Heart right ventricle (tissue), 16 donors: ENCODE measurements around the gene EPS8L2. TPM values are rescaled to one million over a fixed set of nuclear protein-coding genes. Genes with fewer than 3 reads are reported as not detected.

Experiments
- ATAC-seq, 8 donors: fragments of 200-7000 bp; cut with Tn5 transposase; one replicate each; pipeline ENCODE4 v1.9.1; 2020; ENCODE audit warnings: mild to moderate bottlenecking in 8 of 8, moderate library complexity in 8 of 8, moderate number of reproducible peaks in 1 of 8
- DNase-seq, 2 donors: peaks; one replicate each; pipeline ENCODE4 v3.0.0-alpha.2; 2020
- H3K27ac ChIP-seq, 10 donors: fragments of 200-600 bp; sonication (generic) in 2 of 10; one replicate each; pipeline versions ENCODE4 v1.5.0 to v1.8.0; 2020 to 2022; ENCODE audit warnings: mild to moderate bottlenecking in 3 of 10
- H3K27me3 ChIP-seq, 7 donors: fragments of 200-600 bp; one replicate each; pipeline ENCODE4 v1.8.0; 2021 to 2022; ENCODE audit warnings: mild to moderate bottlenecking in 2 of 7
- H3K36me3 ChIP-seq, 9 donors: fragments of 200-600 bp; sonication (generic) in 1 of 9; one replicate each; pipeline versions ENCODE4 v1.5.0 to v1.8.0; 2020 to 2022; ENCODE audit warnings: mild to moderate bottlenecking in 2 of 9
- H3K4me1 ChIP-seq, 9 donors: fragments of 200-600 bp; sonication (generic) in 1 of 9; one replicate each; pipeline versions ENCODE4 v1.5.0 to v1.8.0; 2020 to 2022; ENCODE audit warnings: mild to moderate bottlenecking in 4 of 9
- H3K4me3 ChIP-seq, 10 donors: fragments of 200-600 bp; sonication (generic) in 2 of 10; one replicate each; pipeline versions ENCODE4 v1.5.0 to v1.8.0; 2020 to 2022; ENCODE audit warnings: mild to moderate bottlenecking in 7 of 10, moderate library complexity in 2 of 10
- H3K9me3 ChIP-seq, 11 donors: fragments of 200-600 bp in 10 of 11; sonication (generic) in 2 of 11; one replicate each; pipeline versions ENCODE4 v1.5.0 to v1.8.0; 2013 to 2022; ENCODE audit warnings: mild to moderate bottlenecking in 2 of 11, control low read depth in 1 of 11, moderate library complexity in 1 of 11
- CTCF ChIP-seq, 9 donors: fragments of 200-600 bp; sonication (generic) in 2 of 9; IDR thresholded peaks; one replicate each; pipeline versions ENCODE4 v1.5.0 to v1.8.0; 2021 to 2022; ENCODE audit warnings: antibody characterized with exemption in 9 of 9, mild to moderate bottlenecking in 5 of 9, moderate library complexity in 1 of 9
- WGBS, 2 donors: extraction: QIAGEN DNeasy Blood & Tissue Kit; methylation state at CpG; one replicate each; pipeline ENCODE4 v1.1.7; 2013; ENCODE audit warnings: inconsistent platforms in 1 of 2; 5-methylcytosine and 5-hydroxymethylcytosine counted together
- intact Hi-C, 10 donors: fragments of 100-400 bp; cut with DNase I; formaldehyde crosslinking; loops; one replicate each; pipeline versions ENCODE4 v1.11.1 to v1.14.2; 2022
- long read RNA-seq, 3 donors: library from polyadenylated mRNA; unstranded; transcript quantifications; one replicate each; pipeline ENCODE4 v2.0.0, GENCODE V29; 2020 to 2021
- polyA plus RNA-seq, 2 donors: library from polyadenylated mRNA; stranded (reverse); fragments of 200-250 nt; gene quantifications; one replicate each; pipeline ENCODE4 v1.2.3, GENCODE V29; 2013
- total RNA-seq, 10 donors: library from RNA; stranded (reverse); fragmentation: NEBNext Ultra II Directional in 3 of 10; extraction: Animal tissue kit (Norgen Biotek cat#: 25700) in 3 of 10; gene quantifications; one replicate each; pipeline versions ENCODE4 v1.2.1 to v1.2.4, GENCODE V29; 2021 to 2023
- donor health status: Arrhythmogenic right ventricular cardiomyopathy.
- donor health status: ischemic (EF 13 %, LVEDD 7.1; RV severe dilation, severe dysfunction).
- donor health status: healthy with polysubstance abuse.
- donor health status: DM: no; HTN: yes; CAD: no.
- donor health status: DM: no; HTN: no; CAD: no.
- donor health status: ischemic (EF 25% LVEDD 6.9; RV normal size, moderate dysfunction).
- donor health status: ischemic (EF 25% LVEDD 5.7; RV mildly dilated, moderate dysfunction).
- donor health status: healthy.
- donor health status: DM: yes; HTN: yes; CAD: no.
- donor health status: Ischemic cardiomyopathy.
- donor health status: ischemic (EF 35%, LVEDD 5.7; RV mildly dilated, moderate dysfunction).
- donor health status: nonischemic (EF 11% LVEDD 7.7; RV severe dilation, severe dysfunction).
- donor health status: DM: yes; HTN: yes; CAD: no.
- donor health status: PGD.
- donor health status: ischemic (EF 29% LVEDD 5.4; RV normal size, mild dysfunction).
- donor health status: nonischemic (EF 23%, LVEDD 6.1; RV moderate dilation, normal function).

Gene EPS8L2
- 1 to 10 TPM; 1.2 to 6.7 (median 2.3) TPM for total RNA-seq
- polyA plus RNA-seq, result 1 to 10 TPM; 3.4 to 3.9 TPM
- long read RNA-seq, donor 1, partial matches to known transcripts, result 1 of 1 reads
- long read RNA-seq, donor 1, other reads (novel, unspliced or antisense), result 0 of 1 reads
- long read RNA-seq, donor 2, result 0 reads
- long read RNA-seq, donor 3, partial matches to known transcripts, result 2 of 4 reads
- long read RNA-seq, donor 3, other reads (novel, unspliced or antisense), result 1 of 4 reads

GRCh38 chr11:705646-706438 lies at the start of gene EPS8L2:
EPS8L2 (plus strand) TSS chr11:706231; CDS start chr11:709408, 3,177 bp downstream.
- peak in 4 of 8 donors; percentile 9 to 16 (median 12) for ATAC-seq

GRCh38 chr11:656426-656825 lies 49.6 kb upstream of the EPS8L2 start:
- no peak overlapping the region for H3K4me3 ChIP-seq
- TF ChIP-seq CTCF (IDR thresholded peaks at IDR 0.05), result no peak
- peaks cover 0 to 83% (median 0%) of the 10 kb centered on the region in 9 donors for H3K36me3 ChIP-seq
- peaks cover 0 to 6% (median 0%) of the 10 kb centered on the region in 9 donors for H3K4me1 ChIP-seq
- 89 to 94% methylated on average over 14 of the region's 14 CpGs for WGBS, 2 donors
- no peaks in the 10 kb centered on the region for H3K9me3 ChIP-seq
- no peak for DNase-seq
- H3K27ac ChIP-seq, result no peak overlapping the region
- no peak for ATAC-seq
- intact Hi-C loops, result no loop called here
- no peaks in the 10 kb centered on the region for H3K27me3 ChIP-seq

More at GRCh38 chr11:705646-706438, at the start of gene EPS8L2:
- peak within 1 kb of the TSS in 6 of 10 donors; percentile 31 to 75 (median 46) for H3K27ac ChIP-seq
- peak within 1 kb of the TSS; percentile 19 to 55 (median 40) for H3K4me3 ChIP-seq
- TF ChIP-seq CTCF (IDR thresholded peaks at IDR 0.05), result no peak
- H3K4me1 ChIP-seq, result peaks cover 0 to 47% (median 24%) of the 10 kb centered on the region in 9 donors
- H3K36me3 ChIP-seq, result peaks cover 0 to 19% (median 7%) of the 10 kb centered on the region in 9 donors
- H3K9me3 ChIP-seq, result no peaks in the 10 kb centered on the region
- WGBS, 2 donors, result 11 to 12% methylated on average over 74 to 90 of the region's 90 CpGs
- no peak for DNase-seq
- intact Hi-C loops, result no loop called here
- peaks cover 6 to 56% (median 43%) of the 10 kb centered on the region in 7 donors for H3K27me3 ChIP-seq

GRCh38 chr11:656866-657265 lies 49.2 kb upstream of the EPS8L2 start:
- TF ChIP-seq CTCF (IDR thresholded peaks at IDR 0.05), result no peak
- DNase-seq (no peak), ATAC-seq (no peak)
- intact Hi-C loops, result no loop called here
- WGBS, 2 donors, result 91 to 92% methylated on average over 7 of the region's 7 CpGs
- no peak overlapping the region for H3K27ac ChIP-seq
- peaks cover 0 to 86% (median 0%) of the 10 kb centered on the region in 9 donors for H3K36me3 ChIP-seq
- no peaks in the 10 kb centered on the region for H3K27me3 ChIP-seq
- no peaks in the 10 kb centered on the region for H3K9me3 ChIP-seq
- H3K4me3 ChIP-seq, result no peak overlapping the region
- peaks cover 0 to 8% (median 0%) of the 10 kb centered on the region in 9 donors for H3K4me1 ChIP-seq

GRCh38 chr11:657691-658126 lies 48.3 kb upstream of the EPS8L2 start:
- DNase-seq, result no peak
- Histone ChIP-seq H3K4me1 (peaks cover 0 to 9% (median 0%) of the 10 kb centered on the region in 9 donors), H3K27me3 (no peaks in the 10 kb centered on the region), H3K4me3 (no peak overlapping the region), H3K27ac (no peak overlapping the region), H3K9me3 (no peaks in the 10 kb centered on the region), H3K36me3 (peaks cover 0 to 84% (median 0%) of the 10 kb centered on the region in 9 donors)
- TF ChIP-seq CTCF (IDR thresholded peaks at IDR 0.05), result no peak
- no peak for ATAC-seq
- intact Hi-C loops, result no loop called here
- WGBS, 2 donors, result 86 to 89% methylated on average over 14 of the region's 14 CpGs
